Measurements from ENCODE around the gene LOX. TPM values are rescaled to one million over a fixed set of nuclear protein-coding genes. Genes with fewer than 3 reads are reported as not detected.

The LOX gene
- polyA plus RNA-seq, 1 donor (not counting 4 experiments of a cell fraction or from before 2014, with no cell fraction given) = 0.33 TPM

DNA sequence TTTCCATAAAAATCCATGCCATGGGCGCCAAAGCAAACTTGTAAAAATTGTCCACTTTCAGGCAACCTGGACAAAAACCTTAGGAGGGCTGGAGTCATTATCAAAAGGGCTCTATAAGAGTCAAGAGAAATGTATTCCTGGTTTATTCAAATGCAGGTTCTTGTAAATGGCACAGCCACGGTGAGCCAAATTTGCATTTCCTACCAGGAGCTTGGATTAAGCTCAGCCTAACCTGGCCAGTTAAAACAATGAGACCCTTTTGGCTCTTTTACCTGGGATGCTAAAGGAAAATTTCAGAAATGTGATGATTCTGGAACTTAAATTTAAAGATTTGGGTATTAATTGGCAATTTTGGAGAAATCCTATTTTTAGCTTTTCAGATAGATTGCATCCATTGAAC is 42.4 kb upstream of the LOX start:
- Histone ChIP-seq H3K9ac (ENCODE audit: control insufficient read depth, extremely low read depth, insufficient read depth, low read length) (no peak overlapping the region), H3K27me3 (ENCODE audit: control insufficient read depth, extremely low read depth, insufficient read depth, low read length) (no peaks in the 10 kb centered on the region), H3K9me1 (ENCODE audit: control insufficient read depth, extremely low read depth, insufficient read depth, low read length) (no peaks in the 10 kb centered on the region), H3K4me3 (ENCODE audit: control insufficient read depth in 2 of 3, extremely low read depth in 1 of 3, insufficient read depth in 2 of 3, low read depth in 1 of 3, low read length in 3 of 3) (no peak overlapping the region), H4K20me1 (ENCODE audit: control insufficient read depth, extremely low read depth, insufficient read depth, low read length) (no peaks in the 10 kb centered on the region), H2AFZ (ENCODE audit: control insufficient read depth, low read length) (no peak overlapping the region), H3K79me2 (ENCODE audit: control insufficient read depth, insufficient read depth, low read length) (no peaks in the 10 kb centered on the region), H3K4me2 (ENCODE audit: control insufficient read depth, extremely low read depth, insufficient read depth, low read depth, low read length) (no peak overlapping the region), H3K9me3 (ENCODE audit: control insufficient read depth, low read depth, low read length) (no peaks in the 10 kb centered on the region), H3K4me1 (ENCODE audit: control insufficient read depth, extremely low read depth, insufficient read depth, low read length) (peaks cover 6% of the 10 kb centered on the region), H3K27ac (ENCODE audit: control insufficient read depth, insufficient read depth, low read length) (no peak overlapping the region), H3K36me3 (ENCODE audit: control insufficient read depth in 2 of 2, extremely low read depth in 1 of 2, insufficient read depth in 2 of 2, low read length in 2 of 2) (no peaks in the 10 kb centered on the region)
- no peak for DNase-seq (ENCODE audit: low read depth, low spot score)
- no peak for FAIRE-seq
- dilution Hi-C loops (cut with MboI; ENCODE audit: extremely low pct_ligation_motif_present, low sequenced_read_pairs) = no loop called here
- TF ChIP-seq, protein P1, sequence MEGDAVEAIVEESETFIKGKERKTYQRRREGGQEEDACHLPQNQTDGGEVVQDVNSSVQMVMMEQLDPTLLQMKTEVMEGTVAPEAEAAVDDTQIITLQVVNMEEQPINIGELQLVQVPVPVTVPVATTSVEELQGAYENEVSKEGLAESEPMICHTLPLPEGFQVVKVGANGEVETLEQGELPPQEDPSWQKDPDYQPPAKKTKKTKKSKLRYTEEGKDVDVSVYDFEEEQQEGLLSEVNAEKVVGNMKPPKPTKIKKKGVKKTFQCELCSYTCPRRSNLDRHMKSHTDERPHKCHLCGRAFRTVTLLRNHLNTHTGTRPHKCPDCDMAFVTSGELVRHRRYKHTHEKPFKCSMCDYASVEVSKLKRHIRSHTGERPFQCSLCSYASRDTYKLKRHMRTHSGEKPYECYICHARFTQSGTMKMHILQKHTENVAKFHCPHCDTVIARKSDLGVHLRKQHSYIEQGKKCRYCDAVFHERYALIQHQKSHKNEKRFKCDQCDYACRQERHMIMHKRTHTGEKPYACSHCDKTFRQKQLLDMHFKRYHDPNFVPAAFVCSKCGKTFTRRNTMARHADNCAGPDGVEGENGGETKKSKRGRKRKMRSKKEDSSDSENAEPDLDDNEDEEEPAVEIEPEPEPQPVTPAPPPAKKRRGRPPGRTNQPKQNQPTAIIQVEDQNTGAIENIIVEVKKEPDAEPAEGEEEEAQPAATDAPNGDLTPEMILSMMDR (optimal IDR thresholded peaks at IDR 0.05 in 1 of 3, IDR thresholded peaks at IDR 0.05 in 1 of 3, conservative IDR thresholded peaks at IDR 0.05 in 1 of 3; ENCODE audit: extremely low read depth in 1 of 3, insufficient read depth in 2 of 3, low read length in 3 of 3) = no peak
- TF ChIP-seq EZH2 (IDR thresholded peaks at IDR 0.05; ENCODE audit: low read length) = no peak

DNA sequence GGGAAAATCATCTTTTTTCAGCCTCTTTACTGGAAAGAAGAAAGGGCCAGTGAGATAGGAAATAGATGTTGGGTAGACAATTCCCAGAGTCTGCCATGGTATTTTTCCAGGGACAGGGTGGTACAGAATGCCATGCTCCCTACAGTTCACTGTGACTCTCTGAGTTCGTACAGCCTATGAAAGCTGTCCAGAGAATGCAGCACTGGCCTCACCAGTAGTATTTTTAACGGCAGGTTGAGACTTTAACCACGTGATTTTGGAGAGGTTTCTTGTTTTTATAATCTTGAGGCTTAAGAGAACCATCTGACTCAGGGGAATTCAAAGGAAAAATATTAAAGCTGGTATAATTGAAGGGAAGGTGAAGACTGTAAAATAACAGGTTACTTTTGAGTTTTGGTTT is 41.1 kb upstream of the LOX start:
- dilution Hi-C loops (cut with MboI; ENCODE audit: extremely low pct_ligation_motif_present, low sequenced_read_pairs) = no loop called here
- Histone ChIP-seq H3K9me1 (ENCODE audit: control insufficient read depth, extremely low read depth, insufficient read depth, low read length) (no peaks in the 10 kb centered on the region), H3K4me3 (ENCODE audit: control insufficient read depth in 2 of 3, extremely low read depth in 1 of 3, insufficient read depth in 2 of 3, low read depth in 1 of 3, low read length in 3 of 3) (no peak overlapping the region), H3K27ac (ENCODE audit: control insufficient read depth, insufficient read depth, low read length) (no peak overlapping the region), H4K20me1 (ENCODE audit: control insufficient read depth, extremely low read depth, insufficient read depth, low read length) (no peaks in the 10 kb centered on the region), H3K9me3 (ENCODE audit: control insufficient read depth, low read depth, low read length) (no peaks in the 10 kb centered on the region), H3K4me2 (ENCODE audit: control insufficient read depth, extremely low read depth, insufficient read depth, low read depth, low read length) (no peak overlapping the region), H3K4me1 (ENCODE audit: control insufficient read depth, extremely low read depth, insufficient read depth, low read length) (peaks cover 6% of the 10 kb centered on the region), H3K36me3 (ENCODE audit: control insufficient read depth in 2 of 2, extremely low read depth in 1 of 2, insufficient read depth in 2 of 2, low read length in 2 of 2) (no peaks in the 10 kb centered on the region), H3K27me3 (ENCODE audit: control insufficient read depth, extremely low read depth, insufficient read depth, low read length) (no peaks in the 10 kb centered on the region), H2AFZ (ENCODE audit: control insufficient read depth, low read length) (no peak overlapping the region), H3K9ac (ENCODE audit: control insufficient read depth, extremely low read depth, insufficient read depth, low read length) (no peak overlapping the region), H3K79me2 (ENCODE audit: control insufficient read depth, insufficient read depth, low read length) (no peaks in the 10 kb centered on the region)
- DNase-seq (ENCODE audit: low read depth, low spot score) = no peak
- no peak for FAIRE-seq
- TF ChIP-seq, protein P1 (optimal IDR thresholded peaks at IDR 0.05 in 1 of 3, IDR thresholded peaks at IDR 0.05 in 1 of 3, conservative IDR thresholded peaks at IDR 0.05 in 1 of 3; ENCODE audit: extremely low read depth in 1 of 3, insufficient read depth in 2 of 3, low read length in 3 of 3) = no peak
- TF ChIP-seq EZH2 (IDR thresholded peaks at IDR 0.05; ENCODE audit: low read length) = no peak

Data from keratinocyte (primary cell).